Lower leg skin (tissue), 3 donors: Measurements from ENCODE around the gene PSD2.

ENCODE experiments used
- POLR2A ChIP-seq, 2 donors: fragments of 450-650 bp; IDR thresholded peaks; one replicate each; pipeline ENCODE4 v1.6.1; 2016 to 2017; ENCODE audit warnings: antibody characterized with exemption in 2 of 2, mild to moderate bottlenecking in 1 of 2, moderate library complexity in 1 of 2
- TF ChIP-seq, protein P1 (sequence below), 3 donors: fragments of 450-650 bp; IDR thresholded peaks; one replicate each; pipeline ENCODE4 v1.5.1; 2016; ENCODE audit warnings: antibody characterized with exemption in 3 of 3, mild to moderate bottlenecking in 3 of 3, moderate library complexity in 2 of 3

DNA sequence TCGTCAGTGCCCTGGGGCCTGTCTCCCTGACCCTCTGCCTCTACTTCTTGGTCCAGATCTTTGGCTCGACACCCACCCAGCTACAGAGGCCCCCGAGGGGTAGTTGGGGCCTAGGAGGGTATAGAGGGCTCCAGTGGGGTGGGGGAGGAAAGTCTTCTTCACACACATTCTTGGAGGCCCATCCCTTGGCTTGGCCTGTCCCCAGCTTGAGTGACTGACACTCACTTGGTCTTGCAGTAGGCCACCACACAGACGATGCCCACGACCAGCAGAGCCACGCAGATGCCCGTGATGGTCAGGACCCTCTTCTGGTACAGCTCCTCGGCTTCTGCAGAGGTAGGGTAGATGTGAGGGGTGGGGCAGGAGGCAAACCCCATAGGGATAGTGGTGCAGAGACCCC, 59.8 kb downstream of the PSD2 start:
- TF ChIP-seq, protein P1, sequence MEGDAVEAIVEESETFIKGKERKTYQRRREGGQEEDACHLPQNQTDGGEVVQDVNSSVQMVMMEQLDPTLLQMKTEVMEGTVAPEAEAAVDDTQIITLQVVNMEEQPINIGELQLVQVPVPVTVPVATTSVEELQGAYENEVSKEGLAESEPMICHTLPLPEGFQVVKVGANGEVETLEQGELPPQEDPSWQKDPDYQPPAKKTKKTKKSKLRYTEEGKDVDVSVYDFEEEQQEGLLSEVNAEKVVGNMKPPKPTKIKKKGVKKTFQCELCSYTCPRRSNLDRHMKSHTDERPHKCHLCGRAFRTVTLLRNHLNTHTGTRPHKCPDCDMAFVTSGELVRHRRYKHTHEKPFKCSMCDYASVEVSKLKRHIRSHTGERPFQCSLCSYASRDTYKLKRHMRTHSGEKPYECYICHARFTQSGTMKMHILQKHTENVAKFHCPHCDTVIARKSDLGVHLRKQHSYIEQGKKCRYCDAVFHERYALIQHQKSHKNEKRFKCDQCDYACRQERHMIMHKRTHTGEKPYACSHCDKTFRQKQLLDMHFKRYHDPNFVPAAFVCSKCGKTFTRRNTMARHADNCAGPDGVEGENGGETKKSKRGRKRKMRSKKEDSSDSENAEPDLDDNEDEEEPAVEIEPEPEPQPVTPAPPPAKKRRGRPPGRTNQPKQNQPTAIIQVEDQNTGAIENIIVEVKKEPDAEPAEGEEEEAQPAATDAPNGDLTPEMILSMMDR (IDR thresholded peaks at IDR 0.05) = no peak
- no peak for TF ChIP-seq POLR2A (IDR thresholded peaks at IDR 0.05)
